ENCODE data around the gene CFLAR.
"Not testable (repeated sequence)": the region's sequence is repeated elsewhere in the genome, so short reads cannot be mapped to it uniquely, and the experiment has no call there.

The CFLAR gene

GRCh38 chr2:201157694-201158093 lies 41.7 kb downstream of the CFLAR start:
- peaks cover 13% of the 10 kb centered on the region for H3K36me3 ChIP-seq (ENCODE audit: insufficient read depth, low read length)
- peak overlapping the region; percentile 53 for H2AFZ ChIP-seq (ENCODE audit: low read length, unreplicated experiment)
- H3K79me2 ChIP-seq (ENCODE audit: control insufficient read depth, insufficient read depth, low read length, unreplicated experiment) = peaks cover 15% of the 10 kb centered on the region
- peak overlapping the region; percentile 29; the same call in 1 of the 2 replicates for H3K4me3 ChIP-seq (ENCODE audit: low read depth, low read length)
- H3K27me3 ChIP-seq (ENCODE audit: insufficient read depth, low read length) = no peaks in the 10 kb centered on the region
- peaks cover 20% of the 10 kb centered on the region for H3K4me1 ChIP-seq (ENCODE audit: control insufficient read depth, insufficient read depth, low read length, unreplicated experiment)
- peak overlapping the region; percentile 83 for H3K27ac ChIP-seq (ENCODE audit: low read depth, low read length)

GRCh38 chr2:201158111-201158929 lies 42.4 kb downstream of the CFLAR start:
- Histone ChIP-seq H3K79me2 (ENCODE audit: control insufficient read depth, insufficient read depth, low read length, unreplicated experiment) (peaks cover 9% of the 10 kb centered on the region), H3K27me3 (ENCODE audit: insufficient read depth, low read length) (no peaks in the 10 kb centered on the region), H3K36me3 (ENCODE audit: insufficient read depth, low read length) (peaks cover 12% of the 10 kb centered on the region), H3K4me1 (ENCODE audit: control insufficient read depth, insufficient read depth, low read length, unreplicated experiment) (peaks cover 14% of the 10 kb centered on the region), H3K27ac (ENCODE audit: low read depth, low read length) (peak overlapping the region; percentile 83), H2AFZ (ENCODE audit: low read length, unreplicated experiment) (peak overlapping the region; percentile 53), H3K4me3 (ENCODE audit: low read depth, low read length) (peak overlapping the region; percentile 29; the same call in 1 of the 2 replicates)

GRCh38 chr2:201164166-201164565 lies 48.2 kb downstream of the CFLAR start:
- Histone ChIP-seq H3K79me2 (ENCODE audit: control insufficient read depth, insufficient read depth, low read length, unreplicated experiment) (no peaks in the 10 kb centered on the region), H3K27me3 (ENCODE audit: insufficient read depth, low read length) (no peaks in the 10 kb centered on the region), H3K27ac (ENCODE audit: low read depth, low read length) (peak overlapping the region; percentile 11; the same call in 1 of the 2 replicates), H2AFZ (ENCODE audit: low read length, unreplicated experiment) (no peak overlapping the region), H3K4me1 (ENCODE audit: control insufficient read depth, insufficient read depth, low read length, unreplicated experiment) (peaks cover 6% of the 10 kb centered on the region), H3K36me3 (ENCODE audit: insufficient read depth, low read length) (peaks cover 27% of the 10 kb centered on the region), H3K4me3 (ENCODE audit: low read depth, low read length) (no peak overlapping the region)

- Histone ChIP-seq H3K27ac (ENCODE audit: low read depth, low read length) (no peak overlapping the region), H3K4me3 (ENCODE audit: low read depth, low read length) (no peak overlapping the region), H3K27me3 (ENCODE audit: insufficient read depth, low read length) (no peaks in the 10 kb centered on the region), H2AFZ (ENCODE audit: low read length, unreplicated experiment) (no peak overlapping the region), H3K79me2 (ENCODE audit: control insufficient read depth, insufficient read depth, low read length, unreplicated experiment) (no peaks in the 10 kb centered on the region), H3K36me3 (ENCODE audit: insufficient read depth, low read length) (peaks cover 25% of the 10 kb centered on the region), H3K4me1 (ENCODE audit: control insufficient read depth, insufficient read depth, low read length, unreplicated experiment) (peaks cover 6% of the 10 kb centered on the region)
These were observed 51.6 kb downstream of the CFLAR start for GRCh38 chr2:201167546-201167945.

GRCh38 chr2:201168496-201168895 lies 52.5 kb downstream of the CFLAR start:
- not testable (repeated sequence) for H2AFZ ChIP-seq (ENCODE audit: low read length, unreplicated experiment); H3K27me3 ChIP-seq (ENCODE audit: insufficient read depth, low read length); H3K4me1 ChIP-seq (ENCODE audit: control insufficient read depth, insufficient read depth, low read length, unreplicated experiment); H3K27ac ChIP-seq (ENCODE audit: low read depth, low read length); H3K4me3 ChIP-seq (ENCODE audit: low read depth, low read length); H3K79me2 ChIP-seq (ENCODE audit: control insufficient read depth, insufficient read depth, low read length, unreplicated experiment)
- peaks cover 20% of the 10 kb centered on the region for H3K36me3 ChIP-seq (ENCODE audit: insufficient read depth, low read length)

- Histone ChIP-seq H2AFZ (ENCODE audit: low read length, unreplicated experiment) (no peak overlapping the region), H3K79me2 (ENCODE audit: control insufficient read depth, insufficient read depth, low read length, unreplicated experiment) (no peaks in the 10 kb centered on the region), H3K4me1 (ENCODE audit: control insufficient read depth, insufficient read depth, low read length, unreplicated experiment) (peaks cover 2% of the 10 kb centered on the region), H3K27ac (ENCODE audit: low read depth, low read length) (no peak overlapping the region), H3K27me3 (ENCODE audit: insufficient read depth, low read length) (no peaks in the 10 kb centered on the region), H3K4me3 (ENCODE audit: low read depth, low read length) (no peak overlapping the region), H3K36me3 (ENCODE audit: insufficient read depth, low read length) (peaks cover 6% of the 10 kb centered on the region; the same call in 1 of the 2 replicates)
These were observed 55.4 kb downstream of the CFLAR start for GRCh38 chr2:201171259-201171814.

- peaks cover 2% of the 10 kb centered on the region; the same call in 1 of the 2 replicates for H3K36me3 ChIP-seq (ENCODE audit: insufficient read depth, low read length)
- no peaks in the 10 kb centered on the region for H3K79me2 ChIP-seq (ENCODE audit: control insufficient read depth, insufficient read depth, low read length, unreplicated experiment)
- no peak overlapping the region for H2AFZ ChIP-seq (ENCODE audit: low read length, unreplicated experiment)
- H3K4me1 ChIP-seq (ENCODE audit: control insufficient read depth, insufficient read depth, low read length, unreplicated experiment) = peaks cover 4% of the 10 kb centered on the region
- H3K27ac ChIP-seq (ENCODE audit: low read depth, low read length) = no peak overlapping the region
- no peaks in the 10 kb centered on the region for H3K27me3 ChIP-seq (ENCODE audit: insufficient read depth, low read length)
- H3K4me3 ChIP-seq (ENCODE audit: low read depth, low read length) = no peak overlapping the region
These were observed 56.3 kb downstream of the CFLAR start for GRCh38 chr2:201172279-201172678.

- Histone ChIP-seq H3K4me1 (ENCODE audit: control insufficient read depth, insufficient read depth, low read length, unreplicated experiment) (peaks cover 4% of the 10 kb centered on the region), H3K27ac (ENCODE audit: low read depth, low read length) (no peak overlapping the region), H2AFZ (ENCODE audit: low read length, unreplicated experiment) (no peak overlapping the region), H3K36me3 (ENCODE audit: insufficient read depth, low read length) (no peaks in the 10 kb centered on the region), H3K4me3 (ENCODE audit: low read depth, low read length) (no peak overlapping the region), H3K79me2 (ENCODE audit: control insufficient read depth, insufficient read depth, low read length, unreplicated experiment) (no peaks in the 10 kb centered on the region), H3K27me3 (ENCODE audit: insufficient read depth, low read length) (no peaks in the 10 kb centered on the region)
These were observed 58.7 kb downstream of the CFLAR start for GRCh38 chr2:201174687-201175086.

GRCh38 chr2:201176081-201176481 lies 60.1 kb downstream of the CFLAR start:
- Histone ChIP-seq H3K27me3 (ENCODE audit: insufficient read depth, low read length) (no peaks in the 10 kb centered on the region), H2AFZ (ENCODE audit: low read length, unreplicated experiment) (peak overlapping the region; percentile 22), H3K79me2 (ENCODE audit: control insufficient read depth, insufficient read depth, low read length, unreplicated experiment) (no peaks in the 10 kb centered on the region), H3K4me3 (ENCODE audit: low read depth, low read length) (no peak overlapping the region), H3K27ac (ENCODE audit: low read depth, low read length) (no peak overlapping the region), H3K4me1 (ENCODE audit: control insufficient read depth, insufficient read depth, low read length, unreplicated experiment) (peaks cover 4% of the 10 kb centered on the region), H3K36me3 (ENCODE audit: insufficient read depth, low read length) (no peaks in the 10 kb centered on the region)

- H3K27me3 ChIP-seq (ENCODE audit: insufficient read depth, low read length) = no peaks in the 10 kb centered on the region
- H3K4me3 ChIP-seq (ENCODE audit: low read depth, low read length) = no peak overlapping the region
- H3K79me2 ChIP-seq (ENCODE audit: control insufficient read depth, insufficient read depth, low read length, unreplicated experiment) = peaks cover 2% of the 10 kb centered on the region
- peaks cover 11% of the 10 kb centered on the region for H3K4me1 ChIP-seq (ENCODE audit: control insufficient read depth, insufficient read depth, low read length, unreplicated experiment)
- H3K27ac ChIP-seq (ENCODE audit: low read depth, low read length) = no peak overlapping the region
- H3K36me3 ChIP-seq (ENCODE audit: insufficient read depth, low read length) = no peaks in the 10 kb centered on the region
- no peak overlapping the region for H2AFZ ChIP-seq (ENCODE audit: low read length, unreplicated experiment)
These were observed 64.0 kb downstream of the CFLAR start for GRCh38 chr2:201180010-201180409.

Data from ACC112 (cell line).